Measurements from ENCODE around the gene HBM.
"Not testable (repeated sequence)": the region's sequence is repeated elsewhere in the genome, so short reads cannot be mapped to it uniquely, and the experiment has no call there.

Gene HBM

GRCh38 chr16:209359-209758 is 43.6 kb downstream of the HBM start:
- not testable (repeated sequence) for H3K27ac ChIP-seq (ENCODE audit: low read length); H3K27me3 ChIP-seq (ENCODE audit: insufficient read depth, low read length, poor library complexity); DNase-seq; H3K4me3 ChIP-seq (ENCODE audit: low read depth in 1 of 2, low read length in 2 of 2); H2AFZ ChIP-seq (ENCODE audit: low read depth, low read length); ATAC-seq (ENCODE audit: insufficient read depth, low read depth); H3K9ac ChIP-seq (ENCODE audit: low read depth, low read length); H3K4me2 ChIP-seq (ENCODE audit: insufficient read depth, low read length); H3K9me3 ChIP-seq (ENCODE audit: insufficient read depth, low read length, severe bottlenecking); H3K4me1 ChIP-seq (ENCODE audit: insufficient read depth, low read length)
- H3K36me3 ChIP-seq (ENCODE audit: insufficient read depth, low read length): peaks cover 96% of the 10 kb centered on the region
- peaks cover 69% of the 10 kb centered on the region for H3K79me2 ChIP-seq (ENCODE audit: insufficient read depth, low read length)
- peaks cover 55% of the 10 kb centered on the region for H4K20me1 ChIP-seq (ENCODE audit: insufficient read depth, low read length)

- not testable (repeated sequence) for H3K27ac ChIP-seq (ENCODE audit: low read length); H3K4me1 ChIP-seq (ENCODE audit: insufficient read depth, low read length); H2AFZ ChIP-seq (ENCODE audit: low read depth, low read length); H3K27me3 ChIP-seq (ENCODE audit: insufficient read depth, low read length, poor library complexity); H3K4me2 ChIP-seq (ENCODE audit: insufficient read depth, low read length); H3K9me3 ChIP-seq (ENCODE audit: insufficient read depth, low read length, severe bottlenecking); ATAC-seq (ENCODE audit: insufficient read depth, low read depth); H3K9ac ChIP-seq (ENCODE audit: low read depth, low read length); H3K4me3 ChIP-seq (ENCODE audit: low read depth in 1 of 2, low read length in 2 of 2); DNase-seq
- Histone ChIP-seq H3K79me2 (ENCODE audit: insufficient read depth, low read length) (peaks cover 83% of the 10 kb centered on the region), H3K36me3 (ENCODE audit: insufficient read depth, low read length) (peaks cover 96% of the 10 kb centered on the region), H4K20me1 (ENCODE audit: insufficient read depth, low read length) (peaks cover 58% of the 10 kb centered on the region)
Measured at GRCh38 chr16:211631-212180, 45.9 kb downstream of the HBM start.

- no peak for ATAC-seq (ENCODE audit: insufficient read depth, low read depth)
- TF ChIP-seq CTCF (IDR thresholded peaks at IDR 0.05; ENCODE audit: borderline replicate concordance, extremely low read depth, low read length, poor library complexity, severe bottlenecking): no peak
- no peak for TF ChIP-seq EZH2 (IDR thresholded peaks at IDR 0.05; ENCODE audit: borderline replicate concordance, low read depth, low read length, severe bottlenecking)
Measured at GRCh38 chr16:212999-213398, 47.2 kb downstream of the HBM start.

More at GRCh38 chr16:212999-213398, 47.2 kb downstream of the HBM start:
- H3K4me2 ChIP-seq (ENCODE audit: insufficient read depth, low read length): no peak overlapping the region
- H3K4me1 ChIP-seq (ENCODE audit: insufficient read depth, low read length): no peaks in the 10 kb centered on the region
- no peak overlapping the region for H3K4me3 ChIP-seq (ENCODE audit: low read depth in 1 of 2, low read length in 2 of 2)
- H4K20me1 ChIP-seq (ENCODE audit: insufficient read depth, low read length): peaks cover 58% of the 10 kb centered on the region
- H3K27me3 ChIP-seq (ENCODE audit: insufficient read depth, low read length, poor library complexity): no peaks in the 10 kb centered on the region
- H2AFZ ChIP-seq (ENCODE audit: low read depth, low read length): no peak overlapping the region
- H3K9me3 ChIP-seq (ENCODE audit: insufficient read depth, low read length, severe bottlenecking): no peaks in the 10 kb centered on the region
- no peak for DNase-seq
- H3K9ac ChIP-seq (ENCODE audit: low read depth, low read length): no peak overlapping the region
- peaks cover 92% of the 10 kb centered on the region for H3K79me2 ChIP-seq (ENCODE audit: insufficient read depth, low read length)
- H3K27ac ChIP-seq (ENCODE audit: low read length): no peak overlapping the region
- peaks cover 97% of the 10 kb centered on the region for H3K36me3 ChIP-seq (ENCODE audit: insufficient read depth, low read length)
